HG02938 (cell line): ENCODE measurements around the gene MUC4.
"Not testable (repeated sequence)": the region's sequence is repeated elsewhere in the genome, so short reads cannot be mapped to it uniquely, and the experiment has no call there.

Experiments
- ATAC-seq: cut with Tn5 transposase; IDR thresholded peaks from one replicate; pipeline ENCODE4 v1.9.1; 2021; ENCODE audit warnings: mild to moderate bottlenecking, moderate library complexity; ENCODE audit not compliant: unreplicated experiment

MUC4 gene

DNA sequence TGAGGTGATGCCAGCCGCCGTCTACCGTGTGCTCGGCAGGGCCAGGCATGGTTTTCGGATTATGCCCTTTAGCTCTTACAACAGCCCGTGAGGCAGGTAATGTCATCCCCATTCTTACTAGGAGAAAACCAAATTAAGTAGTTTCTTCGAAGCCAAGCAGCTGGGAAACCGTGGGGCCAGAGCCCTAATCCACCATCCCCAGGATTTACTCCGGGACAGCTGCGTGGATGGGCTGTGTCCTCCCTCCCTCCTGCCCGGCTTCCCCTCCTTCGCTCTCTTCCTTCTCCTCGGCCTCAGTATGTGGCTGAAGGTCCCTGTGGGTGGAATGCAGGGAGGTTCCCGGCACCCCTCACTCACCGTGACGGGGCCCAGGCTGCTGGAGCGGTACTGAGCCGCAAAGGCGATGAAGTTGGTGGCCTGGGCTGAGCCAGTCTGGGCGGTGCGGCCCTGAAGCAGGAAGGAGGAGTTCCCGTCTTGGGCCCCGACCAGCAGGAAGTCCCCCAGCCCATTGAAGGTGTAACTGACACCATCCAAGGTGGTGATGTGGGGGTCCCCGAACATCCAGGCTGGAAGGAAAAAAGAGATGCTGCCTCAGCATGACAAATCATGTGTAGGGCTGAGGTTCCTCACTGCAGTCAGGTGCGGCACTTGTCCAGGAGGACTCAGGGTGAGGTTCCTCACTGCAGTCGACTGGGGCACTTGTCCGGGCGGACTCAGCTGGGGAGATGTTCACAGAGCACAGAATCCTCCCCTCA lies 48.5 kb downstream of the MUC4 start:
- no peak for ATAC-seq

DNA sequence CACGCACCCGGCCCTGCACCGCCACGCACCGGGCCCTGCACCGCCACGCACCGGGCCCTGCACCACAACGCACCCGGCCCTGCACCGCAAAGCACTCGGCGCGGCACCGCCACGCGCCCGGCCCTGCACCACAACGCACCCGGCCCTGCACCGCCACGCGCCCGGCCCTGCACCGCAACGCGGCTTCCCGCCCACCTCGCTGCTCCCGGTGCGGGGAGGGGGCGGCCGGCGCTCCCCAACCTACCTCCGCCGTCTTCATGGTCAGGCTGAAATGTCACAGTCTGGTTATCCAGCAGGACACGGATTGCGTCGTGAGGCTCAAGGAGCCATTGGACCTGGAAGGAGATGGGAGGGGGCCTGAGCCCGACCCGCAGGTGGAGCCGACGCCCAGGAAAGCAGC lies 49.1 kb downstream of the MUC4 start:
- ATAC-seq = no peak

DNA sequence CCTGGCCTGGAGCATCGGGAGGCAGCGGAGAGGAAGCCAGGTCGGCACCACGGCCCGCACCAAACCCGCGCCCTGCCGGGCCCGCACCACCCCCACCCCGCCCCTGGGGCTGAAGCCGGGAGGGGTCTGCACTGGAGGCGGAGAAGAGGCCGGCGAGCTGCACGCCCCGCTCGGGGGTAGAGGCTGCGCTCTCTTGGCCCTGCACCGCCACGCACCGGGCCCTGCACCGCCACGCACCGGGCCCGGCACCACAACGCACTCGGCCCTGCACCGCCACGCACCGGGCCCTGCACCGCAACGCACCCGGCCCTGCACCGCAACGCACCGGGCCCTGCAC lies 49.5 kb downstream of the MUC4 start:
- ATAC-seq = no peak

DNA sequence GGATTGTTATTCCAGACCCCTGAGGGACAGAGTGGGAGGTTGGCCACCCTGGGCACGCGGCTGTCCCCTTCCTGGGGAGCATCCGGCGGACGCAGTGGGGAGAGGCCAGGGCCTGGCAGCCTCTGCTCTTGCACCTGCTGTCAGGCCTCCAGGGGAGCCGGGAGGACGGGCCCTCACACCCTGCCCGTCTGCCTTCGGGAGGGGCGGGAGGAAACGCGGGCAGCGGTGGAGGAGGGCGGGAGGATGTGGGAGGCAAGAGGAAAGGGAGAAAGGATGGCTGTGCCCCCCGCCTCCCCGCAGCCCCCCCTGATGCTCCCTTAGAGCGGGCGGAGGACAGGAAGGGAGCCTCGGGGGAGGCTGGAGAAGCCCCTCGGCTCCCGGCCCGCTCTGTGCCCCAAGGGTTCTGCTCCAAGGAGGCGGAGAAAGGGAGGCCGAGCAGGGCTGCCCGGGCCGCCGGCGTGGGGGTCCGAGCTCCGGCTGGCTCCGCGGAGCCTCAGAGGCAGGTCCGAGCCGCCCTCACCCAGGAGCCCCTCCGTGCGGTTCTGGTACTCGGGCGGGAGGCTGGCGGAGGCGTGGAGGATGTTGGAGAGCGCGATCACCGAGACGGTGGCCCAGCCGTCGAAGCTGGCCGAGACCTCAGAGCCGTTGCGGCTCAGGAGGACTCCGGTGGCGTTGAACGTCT lies 50.0 kb downstream of the MUC4 start:
- no peak for ATAC-seq

DNA sequence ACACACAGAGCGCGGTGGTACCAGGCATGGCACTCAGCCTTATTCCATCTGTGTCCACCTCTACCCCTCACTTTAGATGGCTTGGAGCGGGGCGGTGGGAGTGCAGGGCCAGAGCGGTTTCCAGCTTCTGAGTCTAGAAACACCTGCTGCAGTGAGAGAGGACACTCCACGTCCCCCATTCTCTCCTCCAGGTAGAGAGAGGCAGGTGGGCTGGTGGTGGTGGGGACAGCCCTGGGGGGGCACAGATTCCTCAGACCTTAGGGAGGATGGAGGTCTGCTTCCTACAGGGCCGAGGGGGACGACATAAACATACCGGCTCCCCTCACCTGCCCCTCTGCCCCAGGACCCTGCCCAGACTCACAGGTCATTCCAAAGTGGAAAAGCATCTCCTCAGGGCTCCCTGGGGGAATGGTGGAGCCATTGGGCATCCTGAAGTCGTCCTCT lies 50.6 kb downstream of the MUC4 start:
- ATAC-seq = no peak

DNA sequence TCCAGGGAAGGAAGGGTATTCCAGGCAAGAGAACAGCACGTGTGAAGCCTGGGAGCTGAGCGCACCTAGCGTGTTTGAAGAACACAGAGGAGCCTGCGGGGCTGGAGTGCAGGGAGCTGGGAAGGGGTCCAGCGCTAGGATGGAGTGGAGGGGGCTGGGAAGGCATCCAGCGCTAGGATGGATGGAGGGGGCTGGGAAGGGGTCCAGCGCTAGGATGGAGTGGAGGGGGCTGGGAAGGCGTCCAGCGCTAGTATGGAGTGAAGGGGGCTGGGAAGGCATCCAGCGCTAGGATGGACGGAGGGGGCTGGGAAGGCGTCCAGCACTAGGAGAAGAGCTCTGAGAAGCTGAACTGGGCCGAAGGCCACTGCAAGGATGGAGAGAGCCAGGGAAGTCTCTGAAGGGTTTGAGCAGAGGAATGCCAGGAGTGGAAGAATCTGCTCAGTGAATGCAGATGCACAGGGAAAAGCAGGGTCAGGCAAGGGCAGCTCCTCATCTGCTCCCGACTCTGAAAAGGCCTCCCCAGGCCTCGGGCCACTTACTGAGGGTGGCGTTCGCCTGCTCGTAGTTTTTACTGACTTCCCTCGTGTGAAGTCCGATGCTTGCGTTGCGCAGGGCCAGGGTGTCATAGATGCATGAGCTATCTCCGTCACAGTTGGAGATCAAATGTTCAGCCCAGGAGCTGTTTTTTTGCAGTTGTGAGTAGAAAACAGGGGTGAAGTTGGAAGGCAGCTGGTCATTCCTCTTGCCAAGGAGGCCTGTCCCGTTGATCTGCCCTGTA lies 51.2 kb downstream of the MUC4 start:
- ATAC-seq = no peak

DNA sequence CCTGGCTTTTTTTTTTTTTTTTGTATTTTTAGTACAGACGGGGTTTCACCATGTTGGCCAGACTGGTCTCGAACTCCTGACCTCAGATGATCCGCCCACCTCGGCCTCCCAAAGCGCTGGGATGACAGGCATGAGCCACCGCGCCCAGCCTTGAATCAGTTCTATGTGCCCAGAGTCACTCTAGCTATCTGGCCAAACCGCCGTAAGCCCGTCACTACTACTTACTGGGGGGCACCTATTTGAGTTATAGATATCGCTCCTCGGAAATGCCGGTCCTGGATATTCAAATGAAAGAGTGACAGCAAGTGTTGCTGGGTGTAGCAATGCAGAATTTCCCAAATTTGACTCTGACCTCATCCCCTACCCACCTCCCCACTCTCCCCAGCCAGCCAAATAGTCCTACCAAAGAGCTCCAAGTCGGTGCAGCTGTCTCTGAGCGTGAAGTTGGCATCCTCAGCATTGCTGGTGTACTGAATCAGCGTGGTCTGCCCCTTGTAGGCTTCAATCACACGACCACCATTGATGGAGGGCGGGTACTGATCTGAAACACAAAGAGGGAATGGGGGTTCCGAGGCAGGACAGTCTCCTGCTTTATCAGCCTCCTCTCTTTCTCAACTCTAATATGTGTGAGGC lies 52.9 kb downstream of the MUC4 start:
- ATAC-seq = no peak

DNA sequence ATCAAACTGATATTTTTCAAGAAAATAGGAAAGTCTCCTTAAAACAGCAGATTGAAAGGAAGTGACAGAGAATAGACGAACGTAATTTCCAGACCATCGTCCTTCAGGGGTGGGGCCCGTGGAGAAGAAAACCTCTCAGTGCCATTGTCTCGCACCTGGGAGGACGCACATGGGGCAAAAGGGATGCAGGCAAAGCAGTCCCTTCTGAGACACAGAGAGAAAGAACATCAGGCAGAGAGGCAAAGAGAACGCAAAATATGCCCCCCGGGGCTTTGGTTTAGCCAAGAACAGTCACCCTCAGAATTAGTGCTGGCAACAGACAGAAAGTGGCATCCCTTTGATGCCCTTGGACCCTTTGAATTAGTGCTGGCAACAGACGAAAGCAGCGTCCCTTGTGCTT lies 53.9 kb downstream of the MUC4 start:
- no peak for ATAC-seq

DNA sequence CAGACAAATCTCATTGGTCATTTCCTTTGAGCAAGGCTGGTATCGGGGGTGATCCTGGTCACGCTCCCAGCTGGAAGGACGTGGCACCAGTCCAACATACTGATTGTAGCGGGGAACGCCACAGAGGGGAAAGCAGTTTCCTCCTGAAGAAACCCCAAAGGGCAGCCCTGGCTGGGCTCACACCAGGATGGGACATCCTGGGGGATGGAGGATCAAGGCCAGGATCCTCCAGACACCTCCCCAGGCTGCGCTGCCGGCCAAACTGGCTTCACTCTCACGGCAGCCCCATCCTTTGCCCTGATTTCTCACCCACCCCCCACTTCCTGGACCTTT lies 54.3 kb downstream of the MUC4 start:
- no peak for ATAC-seq

DNA sequence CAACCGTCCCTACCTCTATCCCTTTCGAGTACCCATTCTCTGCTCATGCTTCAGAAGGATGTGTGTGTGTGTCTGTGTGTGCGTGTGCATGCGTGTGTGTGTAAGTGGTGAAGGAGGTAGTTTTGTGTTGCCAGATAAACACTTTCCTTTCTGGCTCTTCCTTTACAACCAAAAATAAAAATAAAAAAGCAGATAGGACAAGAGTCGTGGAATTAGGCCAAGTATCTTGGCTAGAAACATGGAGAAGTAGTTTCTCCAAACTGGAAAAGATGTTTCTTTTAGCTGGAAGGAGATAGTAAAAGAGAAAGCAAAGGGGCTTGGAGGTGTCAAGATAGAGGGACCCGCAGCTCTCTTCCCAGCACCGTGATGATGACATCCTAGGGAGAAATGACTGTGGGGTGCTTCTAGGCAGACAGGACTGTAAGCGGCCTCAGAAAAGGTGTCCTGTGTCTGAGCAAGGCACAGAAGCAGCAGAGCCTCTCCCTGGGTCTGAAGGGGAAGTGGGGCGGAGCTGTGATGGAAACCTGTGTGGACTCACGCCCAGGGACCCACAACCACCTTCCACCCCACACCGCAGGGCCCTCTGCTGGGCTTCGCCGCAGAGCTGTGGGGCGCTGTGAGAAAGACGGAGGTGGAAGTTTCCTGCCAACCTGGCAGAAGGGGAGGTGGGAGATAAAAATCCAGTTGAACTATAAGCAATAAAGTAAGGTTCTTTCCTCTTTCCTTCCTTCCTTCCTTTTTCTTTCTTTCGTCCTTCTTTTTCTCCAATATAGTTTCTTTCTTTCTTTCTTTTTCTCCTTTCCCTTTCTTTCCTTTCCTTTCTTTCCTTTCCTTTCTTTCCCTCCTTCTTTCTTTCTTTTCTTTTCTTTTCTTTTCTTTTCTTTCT lies 55.7 kb downstream of the MUC4 start:
- ATAC-seq = no peak

DNA sequence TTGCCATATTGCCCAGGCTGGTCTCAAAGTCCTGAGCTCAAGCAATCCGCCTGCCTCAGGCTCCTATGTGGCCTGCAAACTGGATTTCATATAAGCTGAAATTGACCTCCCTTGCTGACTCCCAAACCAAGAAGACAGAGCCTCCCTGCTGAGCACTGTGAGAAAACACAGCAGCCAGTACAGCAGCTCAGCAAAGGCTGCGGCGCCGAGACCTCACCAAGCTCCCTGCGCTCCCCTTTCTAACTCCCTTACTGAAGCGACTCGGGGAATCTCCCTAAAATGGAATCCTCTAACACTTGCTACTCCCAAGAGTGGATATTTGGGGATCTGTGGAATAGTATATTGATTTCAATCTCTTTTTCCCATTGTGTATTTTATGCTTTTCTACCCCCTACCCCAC lies 56.3 kb downstream of the MUC4 start:
- ATAC-seq = no peak

DNA sequence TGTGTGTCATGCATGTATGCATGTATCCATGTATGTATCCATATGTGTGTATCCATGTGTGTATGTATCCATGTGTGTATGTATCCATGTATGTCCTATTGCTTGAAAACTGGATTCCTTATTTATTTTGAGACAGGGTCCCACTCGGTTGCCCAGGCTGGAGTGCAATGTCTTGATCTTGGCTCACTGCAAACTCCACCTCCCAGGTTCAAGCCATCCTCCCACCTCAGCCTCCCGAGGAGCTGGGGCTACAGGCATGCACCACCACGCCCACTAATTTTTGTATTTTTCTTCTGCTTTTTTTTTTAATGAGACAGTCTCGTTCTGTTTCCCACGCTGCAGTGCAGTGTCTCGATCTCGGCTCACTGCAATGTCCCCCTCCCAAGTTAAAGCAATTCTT lies 56.8 kb downstream of the MUC4 start:
- ATAC-seq = no peak

DNA sequence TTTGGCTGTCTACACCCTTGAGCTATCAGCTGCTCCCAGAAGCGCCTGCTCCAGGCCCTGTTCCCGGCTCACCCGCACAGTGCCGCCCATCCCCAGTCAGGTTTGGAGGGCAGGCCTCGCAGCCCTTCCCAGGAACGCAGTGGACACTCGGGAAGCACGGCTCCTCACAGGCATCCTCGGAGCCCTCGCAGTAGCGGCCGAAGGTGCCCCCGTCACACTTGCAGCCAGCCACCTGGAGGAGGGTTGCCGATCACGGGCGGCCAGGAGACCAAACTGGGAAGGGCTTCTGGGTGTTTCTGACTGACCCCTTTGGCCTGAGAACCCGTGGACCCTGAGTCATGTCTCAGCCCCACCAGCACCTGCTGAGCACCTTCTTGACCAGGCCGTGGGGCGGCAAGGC lies 57.6 kb downstream of the MUC4 start:
- ATAC-seq = no peak

DNA sequence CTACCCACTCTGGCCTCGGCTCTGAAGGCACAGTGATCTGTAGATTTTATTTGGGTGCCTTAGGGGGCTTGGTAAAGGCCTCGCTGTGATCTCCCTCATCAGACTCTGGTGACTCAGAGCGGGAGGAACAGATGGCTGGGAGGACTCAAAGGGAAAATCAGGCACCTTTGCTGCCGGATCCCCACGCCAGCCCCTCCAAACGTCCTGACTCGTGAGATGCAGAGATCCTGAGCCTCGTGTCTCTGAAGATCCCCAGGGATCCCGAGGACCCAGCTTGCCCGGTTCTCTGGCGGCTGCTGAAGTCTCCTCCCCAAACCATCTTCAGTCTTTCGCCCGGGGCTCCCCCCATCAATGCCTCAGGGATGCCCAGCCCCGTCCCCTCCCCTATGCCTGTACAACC lies 58.1 kb downstream of the MUC4 start:
- ATAC-seq = no peak

DNA sequence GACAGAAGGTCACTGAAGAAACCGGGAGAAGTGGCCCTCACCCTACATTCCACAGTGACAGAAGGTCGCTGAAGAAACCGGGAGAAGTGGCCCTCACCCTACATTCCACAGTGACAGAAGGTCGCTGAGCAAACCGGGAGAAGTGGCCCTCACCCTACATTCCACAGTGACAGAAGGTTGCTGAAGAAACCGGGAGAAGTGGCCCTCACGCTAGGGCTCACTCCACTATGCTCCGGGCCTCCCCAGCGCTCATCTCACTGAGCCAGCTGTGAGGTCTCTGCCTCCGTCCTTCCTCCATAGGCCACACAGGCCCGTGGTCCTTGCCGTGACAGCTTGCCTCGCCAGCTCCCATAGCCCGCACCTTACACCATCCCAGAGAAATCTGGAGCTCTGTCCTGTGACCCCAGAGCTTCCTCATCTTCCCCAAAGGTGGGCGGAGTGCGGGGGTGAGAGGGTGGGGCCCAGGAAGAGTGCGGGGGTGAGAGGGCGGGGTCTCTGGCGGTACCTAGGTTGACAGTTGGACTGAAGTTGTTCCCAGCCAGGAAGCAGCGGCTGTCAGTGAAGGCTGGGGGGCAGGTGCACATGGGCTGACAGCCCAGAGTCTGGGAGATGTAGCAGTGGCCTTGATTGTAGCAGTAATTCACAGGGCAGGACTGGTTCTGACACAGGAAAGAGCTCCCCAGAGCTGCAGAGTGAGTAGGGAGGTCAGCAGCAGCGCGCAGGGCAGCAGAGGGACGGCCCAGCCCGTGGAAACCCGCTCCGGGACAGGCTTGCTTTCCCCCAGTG lies 59.0 kb downstream of the MUC4 start:
- ATAC-seq = no peak

DNA sequence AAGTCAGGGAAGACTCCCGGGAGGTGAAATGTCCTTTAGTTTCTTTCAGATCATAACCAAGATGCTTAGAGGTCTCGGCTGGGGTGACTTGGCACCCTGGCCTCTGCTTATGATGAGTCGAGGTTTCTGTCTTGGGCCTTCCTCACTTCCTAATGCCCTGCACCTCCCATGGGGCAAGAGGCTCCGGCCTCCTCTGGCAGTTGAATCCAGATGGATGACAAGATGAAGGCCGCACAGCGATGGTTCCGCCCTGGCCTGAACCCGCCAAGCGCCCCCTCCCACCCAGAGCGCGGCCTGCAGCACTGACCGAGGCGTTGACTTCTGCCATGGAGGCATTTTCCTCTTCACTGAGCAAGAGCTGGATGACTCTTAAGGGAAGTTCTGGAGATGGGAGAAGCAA lies 59.7 kb downstream of the MUC4 start:
- no peak for ATAC-seq

DNA sequence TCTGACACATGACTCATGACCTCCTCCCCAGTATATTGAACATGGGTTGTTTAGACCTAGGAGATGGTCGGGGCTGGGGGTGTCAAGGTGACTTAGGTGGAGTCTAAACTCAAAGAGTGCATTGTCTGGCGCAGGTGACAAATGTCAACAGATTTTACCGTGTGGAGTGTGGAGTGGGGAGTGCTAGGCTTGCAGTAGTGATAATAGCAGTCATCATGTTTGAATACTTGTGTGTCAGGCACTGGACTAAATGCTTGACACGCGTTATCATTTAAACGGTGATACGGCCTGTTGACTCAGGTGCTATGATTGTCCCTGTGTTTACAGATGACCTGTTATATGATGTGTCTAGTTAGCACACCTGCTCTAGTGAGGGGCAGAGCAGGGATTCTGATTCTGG lies 60.2 kb downstream of the MUC4 start:
- no peak for ATAC-seq

DNA sequence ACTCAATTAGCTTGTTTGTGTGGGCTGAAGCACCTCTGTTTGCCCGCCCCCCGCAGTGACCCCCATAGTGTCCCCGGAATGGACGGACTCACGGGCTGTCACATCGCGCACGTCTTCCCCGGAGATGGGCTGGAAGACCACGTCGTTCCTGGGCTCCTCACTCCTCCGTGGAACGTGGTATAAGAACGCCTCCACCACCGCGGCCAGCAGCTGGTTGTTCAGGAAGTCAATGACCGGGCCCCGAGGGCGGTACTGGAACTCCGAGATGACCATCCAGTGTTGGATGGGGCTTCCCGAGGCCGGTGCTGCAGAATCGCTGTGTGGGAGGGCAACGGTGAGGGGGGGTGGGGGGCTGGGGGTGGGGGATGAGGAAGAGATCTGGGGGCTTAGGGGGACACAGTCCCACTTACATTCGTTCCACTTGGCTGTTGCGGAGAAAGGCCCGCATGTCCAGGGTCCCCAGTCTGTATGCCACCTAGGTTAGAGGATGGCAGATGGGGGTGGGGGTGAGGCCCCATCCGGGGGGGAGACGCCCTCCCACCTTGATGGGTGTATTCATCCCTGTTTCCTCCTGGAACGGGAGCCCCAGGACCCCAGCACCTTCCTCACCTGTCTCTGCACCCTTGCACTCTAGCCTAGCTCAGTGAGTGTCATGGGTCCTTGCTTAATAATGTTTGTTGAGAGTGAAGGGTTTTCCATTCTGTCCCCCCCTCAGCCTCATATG lies 60.8 kb downstream of the MUC4 start:
- ATAC-seq = no peak

DNA sequence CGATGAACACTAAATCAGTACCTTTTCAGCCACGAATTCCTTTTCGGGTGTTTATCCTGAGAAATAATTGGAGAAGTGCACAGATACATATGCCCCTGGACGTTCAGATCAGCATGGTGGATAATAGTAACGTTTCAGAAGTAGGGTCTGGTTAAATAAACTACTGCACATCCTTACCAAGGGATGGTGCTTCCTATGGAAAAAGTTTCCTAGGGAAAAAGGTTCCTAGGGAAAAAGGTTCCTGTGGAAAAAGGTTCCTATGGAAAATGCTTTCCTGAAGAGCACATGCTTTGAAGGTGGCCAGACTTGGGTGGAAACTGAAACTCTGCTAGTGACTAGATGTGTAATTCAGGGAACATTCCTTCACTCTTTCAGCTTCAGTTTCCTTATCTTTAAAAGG lies 62.6 kb downstream of the MUC4 start:
- ATAC-seq = not testable (repeated sequence)
